ACHN (cell line): Measurements from ENCODE around the gene CXCR5.
A peak's percentile ranks its signal among the peaks of the same experiment; 100 is the strongest.

Source experiments
- DNase-seq: peaks from one replicate; pipeline ENCODE4 v3.0.0-alpha.2; 2015
- in situ Hi-C: cut with HindIII; loops from 2 replicates; pipeline ENCODE4 v1.10.0; 2017; ENCODE audit warnings: low sequenced_read_pairs, low pct_ligation_motif_present, low pct_unique_long_range_greater_than_20kb

CXCR5 gene

GRCh38 chr11:118894192-118894591 is 10.5 kb downstream of the CXCR5 start:
- in situ Hi-C loops = no loop called here

DNA sequence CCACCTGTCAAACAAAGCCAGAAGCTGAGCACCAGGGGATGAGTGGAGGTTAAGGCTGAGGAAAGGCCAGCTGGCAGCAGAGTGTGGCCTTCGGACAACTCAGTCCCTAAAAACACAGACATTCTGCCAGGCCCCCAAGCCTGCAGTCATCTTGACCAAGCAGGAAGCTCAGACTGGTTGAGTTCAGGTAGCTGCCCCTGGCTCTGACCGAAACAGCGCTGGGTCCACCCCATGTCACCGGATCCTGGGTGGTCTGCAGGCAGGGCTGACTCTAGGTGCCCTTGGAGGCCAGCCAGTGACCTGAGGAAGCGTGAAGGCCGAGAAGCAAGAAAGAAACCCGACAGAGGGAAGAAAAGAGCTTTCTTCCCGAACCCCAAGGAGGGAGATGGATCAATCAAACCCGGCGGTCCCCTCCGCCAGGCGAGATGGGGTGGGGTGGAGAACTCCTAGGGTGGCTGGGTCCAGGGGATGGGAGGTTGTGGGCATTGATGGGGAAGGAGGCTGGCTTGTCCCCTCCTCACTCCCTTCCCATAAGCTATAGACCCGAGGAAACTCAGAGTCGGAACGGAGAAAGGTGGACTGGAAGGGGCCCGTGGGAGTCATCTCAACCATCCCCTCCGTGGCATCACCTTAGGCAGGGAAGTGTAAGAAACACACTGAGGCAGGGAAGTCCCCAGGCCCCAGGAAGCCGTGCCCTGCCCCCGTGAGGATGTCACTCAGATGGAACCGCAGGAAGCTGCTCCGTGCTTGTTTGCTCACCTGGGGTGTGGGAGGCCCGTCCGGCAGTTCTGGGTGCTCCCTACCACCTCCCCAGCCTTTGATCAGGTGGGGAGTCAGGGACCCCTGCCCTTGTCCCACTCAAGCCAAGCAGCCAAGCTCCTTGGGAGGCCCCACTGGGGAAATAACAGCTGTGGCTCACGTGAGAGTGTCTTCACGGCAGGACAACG is 11.7 kb downstream of the CXCR5 start:
- DNase-seq = no peak
- in situ Hi-C loops = no loop called here

More at GRCh38 chr11:118894192-118894591, 10.5 kb downstream of the CXCR5 start:
- DNase-seq = no peak

DNA sequence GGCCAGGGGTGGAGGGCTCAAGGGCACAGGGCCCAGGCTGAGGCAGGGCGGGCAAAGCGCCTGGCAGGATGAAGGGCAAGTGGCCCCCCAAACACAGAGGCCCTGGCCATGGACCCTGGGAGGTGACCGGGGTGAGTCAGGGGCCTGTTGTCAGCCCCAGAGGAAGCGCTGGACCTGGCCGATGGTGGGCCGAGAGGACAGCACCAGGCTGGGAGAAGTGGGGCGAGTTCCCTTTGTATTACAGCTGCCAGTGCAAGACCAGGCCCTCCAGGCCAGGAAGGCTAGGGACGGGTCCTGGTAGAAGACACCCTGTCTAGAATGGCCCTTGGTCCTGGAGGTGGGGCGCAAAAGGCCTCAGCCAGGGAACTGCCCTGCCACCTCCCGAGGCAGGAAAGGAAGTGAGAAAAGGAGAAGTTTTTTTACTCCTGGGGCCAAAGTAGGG is 12.8 kb downstream of the CXCR5 start:
- in situ Hi-C loops = no loop called here
- no peak for DNase-seq

- in situ Hi-C loops = no loop called here
- no peak for DNase-seq
Observed at GRCh38 chr11:118896921-118897591, 13.4 kb downstream of the CXCR5 start.

GRCh38 chr11:118897721-118898310 is 14.1 kb downstream of the CXCR5 start:
- DNase-seq = no peak

DNA sequence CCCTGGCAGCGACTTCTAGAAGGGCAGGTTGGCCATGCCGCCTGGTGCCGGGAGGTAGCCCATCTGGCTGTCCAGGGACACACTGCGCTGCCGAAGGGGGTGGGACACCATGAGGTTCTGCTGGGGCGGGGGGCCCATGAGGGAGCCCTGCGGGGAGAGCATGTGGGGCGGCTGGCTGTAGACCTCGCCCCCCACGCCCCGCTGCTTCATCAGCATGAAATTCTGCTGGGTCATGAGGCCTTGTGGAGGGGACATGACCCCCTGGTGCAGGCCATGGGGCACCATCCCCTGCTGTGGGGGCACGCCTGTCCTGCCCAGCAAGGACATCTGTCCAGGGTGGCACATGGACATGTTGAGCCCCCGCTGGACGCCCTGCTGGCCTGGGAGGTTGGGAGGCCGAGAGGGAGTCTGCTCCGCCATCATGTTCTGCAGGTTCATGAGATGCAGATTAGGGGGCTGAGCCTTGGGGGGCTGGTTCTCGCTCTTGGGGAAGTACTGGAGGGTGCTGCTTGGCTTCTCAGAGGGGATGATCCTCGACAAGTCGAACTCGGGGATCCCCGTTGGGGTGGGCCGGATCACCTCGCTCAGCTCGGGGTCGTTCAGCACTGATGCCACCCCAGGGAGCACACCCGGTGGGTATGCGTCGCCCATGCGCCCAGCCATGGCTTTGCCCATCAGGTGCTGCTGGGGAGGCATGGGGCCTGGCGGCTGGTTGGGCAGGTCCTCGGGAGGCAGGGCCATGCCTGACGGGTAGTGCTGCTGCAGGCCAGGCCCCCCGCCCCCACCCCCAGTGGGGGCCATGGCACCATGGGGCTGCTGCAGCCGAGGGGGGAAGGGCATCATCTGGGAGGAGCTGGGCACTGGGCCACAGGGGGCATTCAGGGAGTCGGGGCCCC is 15.0 kb downstream of the CXCR5 start:
- in situ Hi-C loops = no loop called here
- no peak for DNase-seq

More at GRCh38 chr11:118897721-118898310, 14.1 kb downstream of the CXCR5 start:
- in situ Hi-C loops = no loop called here

DNA sequence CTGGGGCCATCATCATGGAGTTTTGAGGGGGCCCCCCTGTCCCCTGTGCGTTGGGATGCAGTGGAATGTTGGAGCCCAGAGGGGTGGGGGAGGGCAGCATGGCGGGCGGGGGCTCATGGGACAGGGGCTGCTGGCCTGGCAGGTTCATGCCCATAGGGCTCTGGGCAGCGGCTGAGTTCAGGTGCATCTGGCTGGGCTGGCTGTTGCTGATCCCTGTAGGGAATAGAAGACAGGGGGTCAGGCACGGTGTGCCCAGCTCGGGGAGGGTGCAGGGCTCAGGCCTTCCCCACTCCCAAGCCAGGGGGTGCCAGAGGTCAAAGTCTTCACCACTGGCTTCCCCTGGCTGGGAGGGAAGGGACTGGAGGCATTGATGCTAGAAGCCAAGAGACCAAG is 15.6 kb downstream of the CXCR5 start:
- no peak for DNase-seq
- in situ Hi-C loops = no loop called here

GRCh38 chr11:118899706-118900360 is 16.1 kb downstream of the CXCR5 start:
- no peak for DNase-seq
- in situ Hi-C loops = no loop called here

DNA sequence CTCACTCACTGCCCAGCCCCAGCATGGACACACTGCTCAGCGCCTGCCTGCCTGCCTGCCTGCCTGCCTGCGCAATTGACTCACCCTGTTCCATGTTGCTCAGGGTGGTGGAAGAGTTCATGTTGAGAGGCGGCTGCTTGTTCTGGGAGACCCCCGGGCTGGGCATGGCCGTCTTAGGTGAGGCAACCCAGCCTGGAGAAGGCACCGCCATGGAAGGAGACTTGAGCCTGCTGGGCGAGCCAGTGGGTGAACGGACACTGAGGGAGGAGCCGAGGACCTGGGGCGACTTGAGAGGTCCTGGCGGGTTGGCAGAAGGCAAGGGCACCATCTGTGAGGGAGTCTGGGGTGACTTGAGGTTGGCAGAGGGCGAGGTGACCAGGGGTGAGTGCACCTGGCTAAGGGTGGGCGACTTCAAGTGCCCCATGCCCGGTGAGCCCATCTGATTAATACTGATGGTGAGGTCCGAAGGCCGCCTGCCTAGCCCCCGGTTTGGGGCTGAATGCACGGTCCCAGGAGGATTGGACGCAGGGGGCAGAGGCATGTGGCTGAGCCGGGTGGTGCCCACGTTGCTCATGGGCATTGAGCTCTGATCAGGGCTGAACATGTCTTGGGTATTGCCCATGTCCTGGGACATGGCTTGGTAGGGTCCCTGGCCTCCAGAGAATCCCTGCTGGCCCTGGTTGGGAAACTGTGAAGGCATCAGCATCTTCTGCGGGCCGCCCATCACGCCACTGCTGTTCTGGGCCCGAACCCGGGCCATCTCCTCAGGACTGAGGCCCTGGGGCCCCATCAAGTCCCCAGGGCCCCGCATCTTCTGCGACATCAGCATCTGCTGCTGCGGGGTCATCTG is 17.1 kb downstream of the CXCR5 start:
- no peak for DNase-seq
- in situ Hi-C loops = no loop called here

- in situ Hi-C loops = no loop called here
- no peak for DNase-seq
Observed at GRCh38 chr11:118901494-118902335, 18.0 kb downstream of the CXCR5 start.

DNA sequence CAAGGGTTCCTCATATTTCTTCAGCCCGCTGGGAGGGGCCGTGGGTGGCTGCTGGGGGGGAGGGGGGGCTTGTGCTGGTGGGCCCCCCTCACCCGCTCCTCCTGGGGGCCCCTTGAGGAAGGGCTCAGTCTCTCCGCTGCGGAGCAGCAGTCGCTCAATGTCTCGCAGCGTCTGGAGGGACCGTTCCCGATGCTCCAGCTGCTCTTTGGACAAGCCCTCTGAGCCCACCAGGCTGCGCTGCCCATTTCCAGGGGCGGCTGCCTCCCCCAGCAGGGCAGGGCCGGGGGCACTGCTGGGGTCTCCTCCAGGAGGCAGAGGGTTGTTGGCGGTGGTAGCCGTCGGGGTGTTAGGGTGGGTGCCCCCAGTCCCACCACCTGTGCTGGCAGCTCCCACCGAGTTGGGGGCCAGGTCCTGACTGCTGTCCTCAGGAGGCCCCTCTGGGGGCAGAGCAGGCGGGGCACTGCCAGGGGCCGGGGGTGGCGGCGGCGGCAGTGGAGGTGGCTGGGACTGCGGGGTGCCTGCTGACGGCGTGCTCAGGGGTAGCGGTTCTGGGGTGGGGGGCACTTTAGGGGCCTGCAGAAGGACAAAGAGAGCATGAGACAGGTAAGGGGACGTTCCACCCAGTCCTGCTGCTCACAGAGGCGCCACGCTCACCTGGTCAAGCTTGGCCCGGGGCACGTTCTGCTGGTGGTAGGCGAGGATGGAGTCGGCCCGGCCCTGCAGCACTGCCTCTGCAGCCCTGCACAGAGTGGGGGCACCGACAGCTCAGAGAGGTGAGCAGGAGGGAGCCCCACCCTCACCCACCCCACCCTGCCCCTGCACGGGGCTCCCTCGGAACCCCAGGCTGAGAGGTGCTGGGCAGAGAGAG is 18.9 kb downstream of the CXCR5 start:
- in situ Hi-C loops = no loop called here
- no peak for DNase-seq

DNA sequence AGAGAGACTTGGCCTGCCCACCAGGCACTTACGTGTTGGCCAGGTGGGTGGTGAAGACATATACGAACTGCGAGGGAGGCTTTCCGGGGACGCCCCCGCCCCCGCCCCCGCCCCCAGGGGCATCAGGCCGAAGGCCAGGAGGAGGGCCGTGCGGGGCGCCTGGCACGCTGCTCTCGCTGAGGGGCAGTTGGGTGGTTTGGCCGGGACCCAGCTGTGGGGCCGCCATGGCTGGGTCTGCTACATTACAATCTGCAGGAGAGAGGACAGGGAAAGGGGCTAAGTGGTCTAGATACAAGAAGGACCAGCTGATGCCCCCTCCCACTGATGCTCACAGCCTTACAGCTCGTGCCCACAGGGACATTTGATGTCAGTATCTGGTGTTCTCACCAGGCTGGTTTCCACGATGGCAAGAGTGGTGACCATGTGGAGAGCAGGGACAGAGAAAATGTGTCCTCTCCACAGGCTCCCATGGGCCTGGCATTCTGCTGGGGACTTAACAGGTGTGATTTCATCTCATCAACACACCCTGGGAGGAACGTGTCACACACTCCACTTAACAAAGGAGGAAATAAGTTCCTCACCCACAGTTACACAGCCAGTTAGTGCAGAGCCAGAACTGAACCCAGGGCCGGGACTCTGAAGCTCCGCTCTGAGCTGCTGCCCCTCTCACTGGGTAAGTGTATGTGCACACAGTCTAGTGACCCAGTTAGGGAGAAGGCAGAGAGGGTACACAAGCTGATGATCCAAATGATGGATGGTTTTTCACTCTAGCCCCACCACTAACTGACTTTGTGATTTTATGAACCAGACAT is 19.7 kb downstream of the CXCR5 start:
- DNase-seq = no peak
- in situ Hi-C loops = no loop called here

- DNase-seq = peak; percentile 70
- in situ Hi-C loops = no loop called here
Observed at GRCh38 chr11:118907051-118908042, 23.7 kb downstream of the CXCR5 start.

- in situ Hi-C loops = no loop called here
Observed at GRCh38 chr11:118908264-118908663, 24.6 kb downstream of the CXCR5 start.

More at GRCh38 chr11:118908264-118908663, 24.6 kb downstream of the CXCR5 start:
- no peak for DNase-seq
